ENCODE results near the gene SYNDIG1. TPM values are rescaled to one million over a fixed set of nuclear protein-coding genes. Genes with fewer than 3 reads are reported as not detected.

The SYNDIG1 gene
- total RNA-seq, 1 donor from 2014 or later, result 5.7 TPM

DNA sequence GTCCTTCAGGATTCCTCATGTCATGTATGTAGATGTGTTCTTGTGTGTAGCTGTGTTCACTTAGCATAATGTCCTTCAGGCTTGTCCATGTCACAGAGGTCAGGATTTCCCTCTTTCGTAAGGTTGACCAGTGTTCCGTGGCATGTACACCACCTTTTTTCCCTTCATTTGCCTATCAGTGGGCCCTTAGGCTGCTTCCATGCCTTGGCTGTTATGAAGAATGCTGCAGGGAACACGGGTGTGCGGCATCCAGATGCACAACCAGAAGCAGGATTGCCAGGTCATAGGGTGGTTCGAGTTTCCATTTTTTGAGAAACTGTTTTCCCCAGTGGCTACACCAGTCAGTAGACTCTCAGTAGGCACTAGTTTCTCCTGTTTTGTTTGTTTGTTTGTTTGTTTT, 29.2 kb downstream of the SYNDIG1 start:
- H3K4me1 Mint-ChIP-seq (ENCODE audit: low read depth, unreplicated experiment), result peaks cover 45% of the 10 kb centered on the region
- Histone ChIP-seq H3K4me1 (ENCODE audit: insufficient read depth, low read length) (peaks cover 25% of the 10 kb centered on the region), H3K4me3 (ENCODE audit: insufficient read depth, low read depth, low read length) (no peak overlapping the region), H3K79me2 (ENCODE audit: insufficient read depth, low read length) (no peaks in the 10 kb centered on the region), H3K9ac (ENCODE audit: low read length) (no peak overlapping the region), H3K9me3 (ENCODE audit: insufficient read depth, low read depth, low read length) (no peaks in the 10 kb centered on the region), H3K36me3 (ENCODE audit: insufficient read depth, low read length) (no peaks in the 10 kb centered on the region), H3K27me3 (ENCODE audit: insufficient read depth, low read length) (no peaks in the 10 kb centered on the region), H4K20me1 (ENCODE audit: insufficient read depth, low read length) (peaks cover 5% of the 10 kb centered on the region), H2AFZ (ENCODE audit: low read depth, low read length) (no peak overlapping the region), H3K27ac (ENCODE audit: low read depth, low read length) (no peak overlapping the region), H3K4me2 (ENCODE audit: low read length) (no peak overlapping the region)
- H3K36me3 Mint-ChIP-seq (ENCODE audit: low read depth, unreplicated experiment), result peaks cover 5% of the 10 kb centered on the region
- no peak overlapping the region for H3K27ac Mint-ChIP-seq (ENCODE audit: unreplicated experiment)
- H3K27me3 Mint-ChIP-seq (ENCODE audit: low read depth, unreplicated experiment), result no peaks in the 10 kb centered on the region
- DNase-seq (ENCODE audit: low read depth) (no peak), FAIRE-seq (no peak)
- no peak for TF ChIP-seq EZH2 (IDR thresholded peaks at IDR 0.05; ENCODE audit: insufficient read depth, low read length)
- TF ChIP-seq, protein P1, sequence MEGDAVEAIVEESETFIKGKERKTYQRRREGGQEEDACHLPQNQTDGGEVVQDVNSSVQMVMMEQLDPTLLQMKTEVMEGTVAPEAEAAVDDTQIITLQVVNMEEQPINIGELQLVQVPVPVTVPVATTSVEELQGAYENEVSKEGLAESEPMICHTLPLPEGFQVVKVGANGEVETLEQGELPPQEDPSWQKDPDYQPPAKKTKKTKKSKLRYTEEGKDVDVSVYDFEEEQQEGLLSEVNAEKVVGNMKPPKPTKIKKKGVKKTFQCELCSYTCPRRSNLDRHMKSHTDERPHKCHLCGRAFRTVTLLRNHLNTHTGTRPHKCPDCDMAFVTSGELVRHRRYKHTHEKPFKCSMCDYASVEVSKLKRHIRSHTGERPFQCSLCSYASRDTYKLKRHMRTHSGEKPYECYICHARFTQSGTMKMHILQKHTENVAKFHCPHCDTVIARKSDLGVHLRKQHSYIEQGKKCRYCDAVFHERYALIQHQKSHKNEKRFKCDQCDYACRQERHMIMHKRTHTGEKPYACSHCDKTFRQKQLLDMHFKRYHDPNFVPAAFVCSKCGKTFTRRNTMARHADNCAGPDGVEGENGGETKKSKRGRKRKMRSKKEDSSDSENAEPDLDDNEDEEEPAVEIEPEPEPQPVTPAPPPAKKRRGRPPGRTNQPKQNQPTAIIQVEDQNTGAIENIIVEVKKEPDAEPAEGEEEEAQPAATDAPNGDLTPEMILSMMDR (IDR thresholded peaks at IDR 0.05; ENCODE audit: insufficient read depth, low read depth, low read length), result no peak
- H3K4me3 Mint-ChIP-seq (ENCODE audit: unreplicated experiment), result no peak overlapping the region
- H3K9me3 Mint-ChIP-seq (ENCODE audit: unreplicated experiment), result no peaks in the 10 kb centered on the region

DNA sequence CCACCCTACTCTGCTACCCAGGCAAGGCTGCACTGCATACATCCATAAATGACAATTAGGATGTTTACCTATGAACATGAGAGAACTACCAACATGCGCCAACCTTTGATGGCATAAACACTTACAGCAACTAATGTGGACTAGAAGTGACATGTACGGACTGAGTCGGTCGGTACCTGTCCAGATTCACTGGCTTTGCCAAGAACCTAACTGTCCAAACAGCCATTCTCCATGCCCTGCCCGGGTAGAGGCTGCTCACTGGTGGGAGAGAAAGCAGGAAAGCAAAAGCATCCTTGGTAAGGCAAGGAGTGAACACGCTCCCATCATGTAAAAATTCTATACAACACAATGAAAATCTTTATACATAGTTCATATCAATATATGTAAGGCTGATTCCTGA, 30.0 kb downstream of the SYNDIG1 start:
- H3K9ac ChIP-seq (ENCODE audit: low read length), result no peak overlapping the region
- H3K27me3 Mint-ChIP-seq (ENCODE audit: low read depth, unreplicated experiment), result no peaks in the 10 kb centered on the region
- TF ChIP-seq, protein P1 (IDR thresholded peaks at IDR 0.05; ENCODE audit: insufficient read depth, low read depth, low read length), result no peak
- TF ChIP-seq EZH2 (IDR thresholded peaks at IDR 0.05; ENCODE audit: insufficient read depth, low read length), result no peak

DNA sequence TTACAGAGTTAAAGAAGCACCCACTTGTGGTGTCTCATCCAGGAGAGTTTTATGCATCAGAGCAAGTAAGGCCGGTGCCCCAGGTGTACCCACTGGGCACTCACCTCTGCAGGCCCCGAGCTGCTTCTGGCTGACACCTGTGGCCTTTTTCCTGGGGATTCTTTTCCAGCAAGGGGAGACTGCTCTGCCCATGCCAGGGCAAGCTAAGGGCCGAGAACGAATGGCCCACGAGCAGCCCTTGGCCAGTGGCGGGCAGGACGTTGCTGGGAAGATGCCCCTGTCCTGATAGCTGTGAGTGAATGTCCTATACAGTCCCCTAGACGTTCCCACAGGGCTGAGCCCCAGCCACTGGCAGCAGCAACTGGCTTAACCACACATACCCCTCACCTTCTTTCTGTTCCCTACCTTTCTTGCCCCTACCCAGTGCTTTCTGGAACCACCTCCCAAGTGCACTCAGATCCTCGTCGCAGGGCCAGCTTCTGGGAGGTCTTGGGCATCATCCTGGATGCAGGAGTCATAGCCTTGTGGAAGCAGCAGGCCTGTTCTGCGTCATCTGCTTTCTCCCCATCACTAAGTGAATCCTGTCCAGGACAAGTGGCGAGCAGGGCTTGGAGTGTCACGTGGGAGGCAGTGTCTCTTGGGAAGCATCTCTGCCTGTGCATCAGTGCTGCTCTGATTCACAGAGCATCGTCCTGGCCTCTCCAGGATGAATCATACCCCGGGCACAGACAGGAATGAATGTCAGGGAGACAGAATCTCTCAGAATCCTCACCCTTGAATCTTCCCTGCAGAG, 32.5 kb downstream of the SYNDIG1 start:
- Mint-ChIP-seq H3K4me1 (ENCODE audit: low read depth, unreplicated experiment) (peaks cover 52% of the 10 kb centered on the region), H3K27me3 (ENCODE audit: low read depth, unreplicated experiment) (no peaks in the 10 kb centered on the region), H3K36me3 (ENCODE audit: low read depth, unreplicated experiment) (peaks cover 4% of the 10 kb centered on the region), H3K4me3 (ENCODE audit: unreplicated experiment) (peak overlapping the region; percentile 58), H3K27ac (ENCODE audit: unreplicated experiment) (peak overlapping the region; percentile 99), H3K9me3 (ENCODE audit: unreplicated experiment) (no peaks in the 10 kb centered on the region)
- DNase-seq (ENCODE audit: low read depth), result peak; percentile 82
- H3K9me3 ChIP-seq (ENCODE audit: insufficient read depth, low read depth, low read length), result no peaks in the 10 kb centered on the region
- H3K9ac ChIP-seq (ENCODE audit: low read length), result peak overlapping the region; percentile 81
- peaks cover 5% of the 10 kb centered on the region for H4K20me1 ChIP-seq (ENCODE audit: insufficient read depth, low read length)
- no peaks in the 10 kb centered on the region for H3K27me3 ChIP-seq (ENCODE audit: insufficient read depth, low read length)
- TF ChIP-seq, protein P1 (IDR thresholded peaks at IDR 0.05; ENCODE audit: insufficient read depth, low read depth, low read length), result no peak
- no peak for TF ChIP-seq EZH2 (IDR thresholded peaks at IDR 0.05; ENCODE audit: insufficient read depth, low read length)
- no peak overlapping the region for H3K4me3 ChIP-seq (ENCODE audit: insufficient read depth, low read depth, low read length)
- no peaks in the 10 kb centered on the region for H3K36me3 ChIP-seq (ENCODE audit: insufficient read depth, low read length)
- H3K4me2 ChIP-seq (ENCODE audit: low read length), result peak overlapping the region; percentile 81
- peaks cover 2% of the 10 kb centered on the region for H3K79me2 ChIP-seq (ENCODE audit: insufficient read depth, low read length)
- no peak overlapping the region for H2AFZ ChIP-seq (ENCODE audit: low read depth, low read length)
- peak; percentile 66 for FAIRE-seq
- H3K4me1 ChIP-seq (ENCODE audit: insufficient read depth, low read length), result peaks cover 28% of the 10 kb centered on the region
- H3K27ac ChIP-seq (ENCODE audit: low read depth, low read length), result peak overlapping the region; percentile 95

More for the DNA sequence above, 30.0 kb downstream of the SYNDIG1 start:
- Histone ChIP-seq H3K79me2 (ENCODE audit: insufficient read depth, low read length) (no peaks in the 10 kb centered on the region), H3K4me3 (ENCODE audit: insufficient read depth, low read depth, low read length) (no peak overlapping the region), H3K27me3 (ENCODE audit: insufficient read depth, low read length) (no peaks in the 10 kb centered on the region), H3K4me1 (ENCODE audit: insufficient read depth, low read length) (peaks cover 28% of the 10 kb centered on the region), H3K9me3 (ENCODE audit: insufficient read depth, low read depth, low read length) (no peaks in the 10 kb centered on the region), H3K36me3 (ENCODE audit: insufficient read depth, low read length) (no peaks in the 10 kb centered on the region), H4K20me1 (ENCODE audit: insufficient read depth, low read length) (peaks cover 5% of the 10 kb centered on the region), H3K27ac (ENCODE audit: low read depth, low read length) (no peak overlapping the region), H3K4me2 (ENCODE audit: low read length) (no peak overlapping the region), H2AFZ (ENCODE audit: low read depth, low read length) (no peak overlapping the region)
- peaks cover 51% of the 10 kb centered on the region for H3K4me1 Mint-ChIP-seq (ENCODE audit: low read depth, unreplicated experiment)
- FAIRE-seq (no peak), DNase-seq (ENCODE audit: low read depth) (no peak)
- H3K36me3 Mint-ChIP-seq (ENCODE audit: low read depth, unreplicated experiment), result peaks cover 4% of the 10 kb centered on the region
- no peaks in the 10 kb centered on the region for H3K9me3 Mint-ChIP-seq (ENCODE audit: unreplicated experiment)
- H3K4me3 Mint-ChIP-seq (ENCODE audit: unreplicated experiment), result no peak overlapping the region
- H3K27ac Mint-ChIP-seq (ENCODE audit: unreplicated experiment), result no peak overlapping the region

All from astrocyte (in vitro differentiated cells and primary cell).